ENCODE measurements around the gene IFT25.
"Not testable (repeated sequence)": the region's sequence is repeated elsewhere in the genome, so short reads cannot be mapped to it uniquely, and the experiment has no call there.

The IFT25 gene

DNA sequence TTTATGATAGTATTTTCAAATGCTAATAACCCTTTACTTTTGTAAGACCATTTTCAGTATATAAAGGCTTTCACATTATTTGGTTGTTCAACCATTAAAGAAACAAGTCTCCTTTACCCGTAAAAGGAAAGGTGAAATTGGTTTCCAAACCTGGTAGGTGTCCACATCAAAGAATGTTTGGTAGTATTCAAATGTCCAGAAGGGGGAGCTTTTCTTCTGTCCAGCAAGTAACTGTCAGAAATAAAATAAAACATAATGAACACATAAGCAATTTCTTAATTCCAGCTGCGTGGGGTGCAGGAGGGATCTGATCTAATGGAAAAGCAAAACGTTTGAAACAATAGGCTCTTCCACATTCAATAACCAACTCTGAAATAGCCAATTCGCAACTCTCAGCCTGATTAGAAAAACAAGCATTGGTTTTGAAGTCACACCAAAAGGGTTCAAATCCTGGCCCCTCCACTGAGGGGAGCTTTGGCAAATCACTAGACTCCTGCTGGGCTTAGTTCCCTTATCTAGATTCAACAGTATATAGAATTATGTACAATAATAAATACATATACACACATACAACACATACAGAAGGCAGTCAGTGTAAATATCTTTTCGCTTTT is 66.9 kb downstream of the IFT25 start:
- no peak overlapping the region for H3K9ac ChIP-seq (ENCODE audit: low read depth, low read length)
- H3K27ac ChIP-seq (ENCODE audit: low read depth, low read length) = no peak overlapping the region
- H3K27me3 ChIP-seq (ENCODE audit: insufficient read depth, low read length) = no peaks in the 10 kb centered on the region
- no peaks in the 10 kb centered on the region for H3K9me3 ChIP-seq (ENCODE audit: insufficient read depth, low read depth, low read length)
- no peaks in the 10 kb centered on the region for H3K4me1 ChIP-seq (ENCODE audit: insufficient read depth, low read length)
- no peak overlapping the region for H3K4me3 ChIP-seq (ENCODE audit: low read length)
- WGBS = 66% methylated on average over 5 of the region's 5 CpGs
- H3K36me3 ChIP-seq (ENCODE audit: insufficient read depth, low read length) = peaks cover 39% of the 10 kb centered on the region

DNA sequence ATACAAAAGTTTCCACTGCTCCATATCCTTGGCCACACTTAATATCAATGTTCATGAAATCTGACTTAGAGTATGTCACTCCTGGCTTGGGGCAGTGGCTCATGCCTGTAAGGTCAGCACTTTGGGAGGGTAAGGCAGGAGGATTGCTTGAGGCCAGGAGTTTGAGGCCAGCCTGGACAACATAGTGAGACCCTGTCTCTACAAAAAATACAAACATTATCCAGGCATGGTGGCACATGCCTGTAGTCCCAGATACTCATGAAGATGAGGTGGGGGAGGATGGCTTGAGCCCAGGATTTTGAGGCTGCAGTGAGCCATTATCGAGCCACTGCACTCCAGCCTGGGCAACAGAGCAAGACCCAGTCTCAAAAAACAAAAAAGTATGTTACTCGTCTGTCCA is 70.3 kb downstream of the IFT25 start:
- H3K27me3 ChIP-seq (ENCODE audit: insufficient read depth, low read length) = not testable (repeated sequence)
- H3K36me3 ChIP-seq (ENCODE audit: insufficient read depth, low read length) = peaks cover 46% of the 10 kb centered on the region
- WGBS = 91% methylated on average over 2 of the region's 2 CpGs

DNA sequence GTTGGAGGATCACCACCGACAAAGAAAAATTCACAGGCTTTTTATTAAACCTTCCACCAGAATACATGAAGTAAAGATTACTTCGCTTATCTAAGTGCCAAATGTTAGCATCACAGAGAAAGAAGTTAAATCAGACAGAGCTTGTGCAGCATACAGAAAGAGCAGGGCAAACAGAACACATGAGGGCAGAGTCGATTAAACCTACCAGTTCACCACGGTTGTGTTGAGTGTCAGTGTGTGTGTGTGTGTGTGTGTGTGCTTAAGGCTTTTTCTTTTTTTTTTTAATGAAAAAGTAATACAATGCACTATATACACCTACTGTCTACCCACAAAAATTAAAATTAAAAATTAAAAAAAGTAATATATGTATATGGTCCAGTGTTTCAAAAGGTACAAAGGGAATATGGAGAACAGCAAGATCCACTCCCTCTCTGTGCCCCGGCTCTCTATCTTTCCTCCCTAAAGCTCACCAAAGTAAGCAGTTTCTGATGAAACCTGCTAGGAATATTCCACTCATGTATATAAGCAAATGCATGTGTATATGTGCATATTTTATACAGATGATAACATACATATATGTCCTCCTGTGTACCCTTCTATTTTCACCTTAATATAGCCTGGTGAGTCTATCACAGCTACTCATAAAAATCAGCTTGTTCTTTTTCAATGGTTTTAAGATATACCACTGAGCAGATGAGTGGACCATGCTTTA is 73.6 kb downstream of the IFT25 start:
- Histone ChIP-seq H3K4me1 (ENCODE audit: insufficient read depth, low read length) (no peaks in the 10 kb centered on the region), H3K9ac (ENCODE audit: low read depth, low read length) (no peak overlapping the region), H3K36me3 (ENCODE audit: insufficient read depth, low read length) (peaks cover 51% of the 10 kb centered on the region), H3K4me3 (ENCODE audit: low read length) (no peak overlapping the region), H3K9me3 (ENCODE audit: insufficient read depth, low read depth, low read length) (no peaks in the 10 kb centered on the region), H3K27me3 (ENCODE audit: insufficient read depth, low read length) (no peaks in the 10 kb centered on the region), H3K27ac (ENCODE audit: low read depth, low read length) (no peak overlapping the region)
- 100% methylated on average over 4 of the region's 5 CpGs for WGBS

More for the DNA sequence above, 70.3 kb downstream of the IFT25 start:
- not testable (repeated sequence) for H3K9me3 ChIP-seq (ENCODE audit: insufficient read depth, low read depth, low read length); H3K4me1 ChIP-seq (ENCODE audit: insufficient read depth, low read length); H3K4me3 ChIP-seq (ENCODE audit: low read length); H3K27ac ChIP-seq (ENCODE audit: low read depth, low read length); H3K9ac ChIP-seq (ENCODE audit: low read depth, low read length)
